KBM-7 (cell line): ENCODE results near the gene HPCAL1.

Source experiments
- DNase-seq: peaks from one replicate; pipeline ENCODE4 v3.0.0-alpha.2; 2015
- in situ Hi-C: fragments of 300-500 bp; cut with MboI; formaldehyde crosslinking; loops from 2 replicates; pipeline ENCODE4 v1.14.3; 2020; ENCODE audit warnings: low sequenced_read_pairs, low pct_unique_long_range_greater_than_20kb, mixed read lengths

The HPCAL1 gene

DNA sequence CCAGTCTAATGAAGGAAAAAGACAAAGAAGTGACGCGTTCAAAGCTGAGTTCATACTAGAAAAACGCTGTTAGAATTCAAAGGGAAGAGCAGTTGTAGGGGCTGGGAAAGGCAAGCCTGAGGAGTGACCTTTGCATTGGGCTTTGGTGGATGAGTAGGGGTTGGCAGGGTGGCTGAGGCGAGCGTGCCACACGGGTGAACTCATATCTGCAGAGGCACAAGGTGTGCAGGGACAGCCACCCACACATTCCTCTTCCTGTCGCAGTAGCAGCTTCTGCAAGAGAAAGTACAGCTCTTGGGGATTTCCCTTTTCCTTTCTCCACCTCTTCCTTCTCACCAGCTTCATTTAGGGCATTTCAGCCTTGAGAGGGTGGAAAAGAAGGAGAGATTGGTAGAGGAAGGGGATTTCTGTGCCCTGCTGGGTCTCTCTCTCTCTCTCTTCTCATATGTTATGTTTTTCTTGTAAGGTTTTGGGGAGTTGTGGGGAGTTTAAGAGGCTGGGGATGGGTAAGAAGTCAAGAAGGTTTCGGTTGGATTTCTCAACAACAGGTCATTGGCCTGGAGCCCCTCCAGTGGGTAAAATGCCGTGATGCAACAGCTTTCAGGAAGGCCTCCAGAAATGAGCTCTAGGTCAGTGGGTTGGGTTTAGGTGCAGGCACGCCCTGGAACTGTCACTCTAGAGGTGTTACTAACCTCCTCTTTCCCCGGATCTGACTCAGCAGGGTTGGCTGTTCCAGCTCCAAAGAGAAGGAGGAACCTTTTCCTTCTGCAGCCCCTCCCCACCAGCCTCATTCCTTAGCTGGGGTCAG, 105.3 kb downstream of the HPCAL1 start:
- in situ Hi-C loops: no loop called here
- DNase-seq: peak; percentile 80

DNA sequence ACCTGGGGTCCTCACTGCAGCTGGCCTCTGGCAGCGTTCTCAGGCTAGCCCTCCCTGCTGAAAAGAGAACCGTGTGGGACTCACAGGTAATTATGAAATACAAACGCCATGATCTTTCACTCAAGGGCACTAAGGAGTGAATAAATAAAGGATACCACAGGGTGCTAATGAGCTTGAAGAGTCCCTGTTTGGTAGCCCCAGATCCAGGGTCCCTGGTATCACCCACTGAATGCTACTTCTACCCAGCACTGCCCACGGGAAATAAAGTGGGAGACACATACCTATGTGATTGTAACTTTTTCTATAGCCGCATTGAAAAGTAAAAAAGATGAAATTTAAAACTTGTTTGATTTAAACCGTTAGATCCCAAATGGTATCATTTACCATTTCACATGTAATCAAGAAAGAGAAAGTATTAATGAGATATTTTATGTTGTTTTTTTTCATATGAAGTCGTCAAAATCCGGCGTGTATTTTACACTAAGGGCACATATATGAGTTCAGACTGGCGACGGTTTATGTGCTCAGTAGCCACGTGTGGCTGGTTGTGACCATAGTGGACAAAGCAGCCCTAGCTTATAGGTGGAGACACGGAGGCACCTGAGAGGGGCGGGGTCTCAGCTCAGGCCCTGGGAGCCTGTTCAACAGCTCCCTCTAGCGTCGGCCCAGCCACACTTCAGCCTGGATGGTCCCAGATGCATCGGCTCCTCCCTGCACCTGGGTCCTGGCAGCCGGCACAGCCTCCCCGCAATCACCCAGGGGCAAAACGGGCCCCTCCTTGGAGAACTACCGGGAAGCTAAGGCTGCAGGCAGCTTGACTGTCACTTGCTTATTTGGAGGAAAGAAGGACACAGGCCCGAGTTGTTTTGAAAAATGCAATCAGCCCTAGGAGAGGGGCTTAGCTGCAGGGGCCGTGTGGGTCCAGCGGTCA, 106.2 kb downstream of the HPCAL1 start:
- peak; percentile 86 for DNase-seq
- in situ Hi-C loops: no loop called here

DNA sequence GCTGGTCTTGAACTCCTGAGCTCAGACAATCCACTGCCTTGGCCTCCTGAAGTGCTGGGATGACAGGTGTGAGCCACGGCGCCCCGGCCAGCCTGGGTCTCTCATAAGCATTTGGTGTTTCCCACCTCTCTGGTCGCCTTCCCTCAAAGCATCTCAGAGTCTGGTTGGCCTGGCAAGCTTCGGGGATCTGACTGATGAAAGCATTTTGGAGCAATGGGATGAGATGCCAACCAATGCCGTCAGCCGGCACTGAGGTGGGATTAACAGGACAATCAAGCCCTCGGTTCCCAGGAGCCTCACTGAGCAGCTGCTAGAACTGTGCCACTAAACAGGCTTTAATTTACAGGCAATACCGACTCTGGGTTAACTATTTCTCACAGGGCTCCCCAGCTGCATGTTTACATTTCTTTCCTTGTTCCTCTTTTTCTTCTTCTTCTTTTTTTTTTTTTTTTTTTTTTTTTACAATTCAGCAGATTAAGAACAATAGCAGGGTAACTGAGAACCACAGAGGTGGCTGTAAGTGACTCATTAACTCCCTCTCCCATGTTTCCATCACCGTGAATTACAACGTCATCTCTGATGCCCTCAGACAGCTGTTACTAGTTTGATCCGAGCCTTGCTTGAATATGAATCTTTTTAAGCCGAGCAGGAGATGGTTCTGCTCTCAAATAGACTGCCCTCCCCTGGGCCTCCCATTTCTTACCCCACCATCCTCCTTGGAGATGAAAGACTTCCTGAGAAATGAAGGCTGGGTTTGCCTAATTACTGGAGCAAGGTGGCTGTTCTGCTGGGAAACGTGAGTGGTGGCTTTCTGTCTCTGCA, 107.5 kb downstream of the HPCAL1 start:
- peak; percentile 94 for DNase-seq
- in situ Hi-C loops: no loop called here

DNA sequence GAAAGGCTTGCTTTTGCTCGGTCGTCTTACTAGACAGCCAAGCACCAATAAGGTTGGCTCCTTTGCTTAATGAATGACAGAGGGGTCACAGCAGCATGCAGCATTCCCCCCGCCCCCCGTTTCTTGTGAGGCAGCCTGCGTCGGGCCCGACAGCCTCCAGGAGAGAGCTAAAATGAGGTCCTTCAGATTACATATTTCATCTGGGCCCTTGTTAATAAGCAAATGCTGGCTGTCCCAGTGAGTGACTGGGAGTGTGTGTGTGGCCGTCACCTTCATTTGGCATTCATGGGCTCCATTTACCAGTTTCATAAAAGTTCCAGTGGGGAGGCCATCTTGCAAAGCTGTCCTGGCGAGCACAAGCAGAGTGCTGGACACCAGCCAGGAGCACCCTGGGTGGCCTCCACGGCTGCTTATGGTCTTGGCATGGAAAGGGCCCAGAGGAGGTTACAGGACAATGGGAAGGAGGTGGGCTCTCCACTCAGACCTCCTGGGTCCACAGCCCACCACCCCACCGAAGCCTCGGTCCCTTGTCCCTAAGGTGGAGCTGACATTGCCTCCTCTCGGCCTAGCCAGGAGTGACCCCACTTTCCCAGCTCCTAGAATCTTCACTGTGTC, 108.2 kb downstream of the HPCAL1 start:
- no peak for DNase-seq
- in situ Hi-C loops: no loop called here

DNA sequence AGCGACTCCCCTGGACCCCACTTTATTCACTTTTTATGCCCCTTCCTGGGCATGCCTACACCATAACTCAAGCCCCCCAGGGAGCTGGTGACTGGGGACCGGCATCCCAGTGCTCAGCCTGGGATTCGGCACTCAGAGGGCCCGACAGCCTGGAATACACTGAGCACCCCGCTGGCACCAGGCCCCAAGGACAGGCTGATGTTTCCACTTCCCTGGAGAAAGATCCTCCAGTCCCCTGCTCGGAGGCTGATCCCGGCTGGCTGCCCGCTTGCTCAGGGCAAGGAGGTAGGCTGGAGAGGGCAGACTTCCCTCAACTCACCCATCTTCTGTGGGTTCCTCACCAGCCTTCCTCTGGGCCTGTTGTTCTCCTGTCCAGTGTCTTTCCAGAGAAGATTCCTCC, 108.9 kb downstream of the HPCAL1 start:
- in situ Hi-C loops: no loop called here
- no peak for DNase-seq

DNA sequence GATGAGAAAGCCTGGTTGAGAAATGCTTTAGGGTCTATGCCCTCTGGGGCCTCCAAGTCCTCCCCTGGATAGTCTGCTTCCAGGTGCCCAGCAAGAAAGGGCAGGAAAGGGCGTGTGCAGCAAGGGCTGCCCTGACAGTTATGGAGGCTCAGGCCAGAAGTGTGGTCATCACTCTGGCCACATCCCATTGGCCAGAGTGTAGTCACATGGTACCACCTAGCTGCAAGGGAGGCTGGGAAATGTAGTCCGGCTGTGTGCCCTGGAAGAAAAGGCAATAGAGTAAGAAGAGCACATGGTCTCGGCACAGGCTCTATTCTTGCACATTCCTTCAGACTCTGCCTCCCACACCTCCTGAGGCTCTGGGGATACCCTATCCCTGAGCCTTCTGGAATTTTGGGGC, 109.7 kb downstream of the HPCAL1 start:
- in situ Hi-C loops: no loop called here
- peak; percentile 32 for DNase-seq

DNA sequence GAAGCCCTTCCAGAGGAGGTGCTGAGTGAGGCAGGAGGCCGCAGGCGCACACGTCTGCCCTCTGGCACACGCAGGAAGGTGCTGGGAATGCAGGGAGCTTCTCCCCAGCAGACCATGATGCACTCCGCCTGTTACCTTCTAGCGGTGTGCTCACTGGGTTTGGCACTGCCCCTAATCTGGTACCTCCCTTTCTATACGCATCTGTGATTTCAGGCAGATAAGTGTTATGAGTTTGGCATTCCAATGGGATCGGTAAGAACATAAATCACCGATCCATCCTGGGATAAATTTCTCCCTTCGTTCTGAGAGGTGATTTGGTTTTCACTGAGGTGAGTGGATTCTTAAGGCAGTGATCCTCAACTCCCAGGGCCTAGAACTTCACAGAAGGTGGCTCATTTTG, 110.8 kb downstream of the HPCAL1 start:
- in situ Hi-C loops: no loop called here
- no peak for DNase-seq

DNA sequence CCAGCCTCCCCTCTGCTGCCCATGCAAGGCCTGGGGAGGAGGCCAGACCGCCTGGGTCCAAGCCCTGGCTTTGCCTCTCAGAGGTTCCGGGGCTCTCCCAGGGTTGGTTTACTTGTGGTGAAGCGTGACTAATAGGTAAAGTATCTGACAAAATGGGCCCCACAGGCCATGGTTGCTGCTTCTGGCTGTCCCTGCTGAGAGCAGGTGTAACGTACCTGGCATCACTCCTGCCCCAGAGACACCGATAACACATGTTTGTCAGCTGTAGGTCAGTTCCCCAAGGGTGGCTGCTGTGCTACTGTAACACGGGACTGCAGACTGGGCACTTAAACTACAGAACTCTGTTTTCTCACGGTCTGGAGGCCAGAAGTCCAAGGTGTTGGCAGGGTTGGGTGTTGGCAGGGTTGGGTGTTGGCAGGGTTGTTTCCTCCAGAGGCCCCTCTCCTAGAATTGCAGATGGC, 111.3 kb downstream of the HPCAL1 start:
- DNase-seq: no peak
- in situ Hi-C loops: no loop called here

DNA sequence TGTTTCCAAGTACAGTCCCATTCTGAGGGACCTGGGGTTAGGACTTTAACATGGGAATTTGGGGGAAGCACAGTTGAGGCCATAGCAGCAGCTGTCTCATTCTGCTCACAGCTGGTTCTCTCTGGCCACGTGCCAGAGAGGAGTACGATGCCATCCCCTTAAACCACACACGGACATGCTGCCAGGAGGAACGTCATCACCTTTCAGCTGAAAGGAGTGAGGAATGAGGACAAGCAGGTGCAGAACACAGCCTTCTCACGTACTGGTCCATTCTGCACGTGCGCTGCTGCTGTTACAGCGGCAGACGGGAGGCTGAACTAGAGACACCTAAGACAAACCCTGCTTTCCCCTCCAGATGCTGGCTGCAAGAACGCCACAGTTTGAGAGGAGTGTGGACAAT, 111.9 kb downstream of the HPCAL1 start:
- in situ Hi-C loops: no loop called here
- DNase-seq: no peak

DNA sequence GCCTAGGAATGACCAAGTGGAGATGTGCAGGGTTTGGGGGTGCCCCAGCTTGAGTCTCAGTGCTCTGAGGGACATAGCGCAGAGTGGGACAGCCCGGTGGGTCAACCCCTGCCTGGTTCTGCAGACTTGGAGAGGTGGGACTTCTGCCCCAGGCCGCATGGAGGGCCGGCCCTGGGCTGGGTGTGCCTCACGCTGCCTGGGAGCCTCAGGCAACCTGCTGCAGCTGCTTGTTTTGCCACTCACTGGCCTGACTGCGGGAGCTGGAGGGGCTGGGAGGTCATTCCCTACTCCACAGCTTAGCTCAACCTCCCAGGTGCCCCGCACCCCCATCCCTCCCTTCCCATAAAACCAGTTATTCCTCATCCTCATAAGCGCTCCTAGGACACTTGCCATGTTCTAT, 112.3 kb downstream of the HPCAL1 start:
- in situ Hi-C loops: no loop called here
- no peak for DNase-seq

DNA sequence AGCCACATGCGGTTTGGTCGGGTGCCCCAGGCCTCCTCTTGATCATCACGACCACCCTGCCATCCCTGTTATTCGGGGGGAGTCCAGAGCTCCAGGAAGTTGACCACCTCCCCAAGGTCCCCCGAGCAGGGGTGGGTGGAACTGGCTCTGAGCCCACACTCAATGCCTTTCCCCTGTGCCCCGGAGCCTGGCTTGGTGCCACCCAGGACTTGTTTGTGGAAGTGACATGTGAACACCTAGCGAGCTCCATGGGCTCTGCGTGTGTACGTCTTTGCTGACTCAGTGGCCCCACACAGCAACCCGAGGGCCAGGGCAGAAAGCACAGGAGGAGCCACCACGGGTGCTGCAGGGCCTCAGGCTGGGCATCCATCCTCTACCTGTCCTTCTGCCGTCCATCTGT, 112.9 kb downstream of the HPCAL1 start:
- in situ Hi-C loops: no loop called here
- DNase-seq: no peak

DNA sequence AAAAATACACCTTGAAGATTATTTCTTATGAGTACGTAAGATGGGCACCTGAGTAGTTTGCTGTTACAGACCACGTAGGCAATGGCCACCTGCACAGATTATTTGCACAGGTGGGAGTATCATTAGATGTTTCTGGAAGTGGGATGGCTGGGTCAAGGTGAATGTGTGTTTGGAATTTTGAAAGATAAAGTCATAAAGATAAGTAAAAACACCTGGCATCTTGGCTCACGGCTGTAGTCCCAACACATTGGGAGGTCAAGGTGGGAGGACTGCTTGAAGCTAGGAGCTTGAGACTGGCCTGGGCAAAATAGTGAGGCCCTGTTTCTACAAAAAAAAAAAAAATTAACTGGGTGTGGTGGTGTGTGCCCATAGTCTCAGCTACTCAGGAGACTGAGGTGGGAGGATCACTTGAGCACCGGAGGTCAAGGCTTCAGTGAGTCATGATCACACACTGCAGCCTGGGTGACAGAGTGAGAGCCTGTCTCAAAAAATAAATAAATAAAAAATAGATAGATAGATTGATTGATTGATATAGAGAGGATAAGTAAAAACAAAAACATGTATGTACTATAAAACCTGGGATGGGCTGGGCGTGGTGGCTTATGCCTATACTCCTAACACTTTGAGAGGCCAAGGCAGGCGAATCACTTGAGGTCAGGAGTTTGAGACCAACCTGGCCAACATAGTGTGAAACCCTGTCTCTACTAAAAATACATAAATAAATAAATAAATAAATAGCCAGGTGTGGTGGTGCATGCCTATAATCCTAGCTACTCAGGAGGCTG, 115.0 kb downstream of the HPCAL1 start:
- in situ Hi-C loops: no loop called here
- no peak for DNase-seq

DNA sequence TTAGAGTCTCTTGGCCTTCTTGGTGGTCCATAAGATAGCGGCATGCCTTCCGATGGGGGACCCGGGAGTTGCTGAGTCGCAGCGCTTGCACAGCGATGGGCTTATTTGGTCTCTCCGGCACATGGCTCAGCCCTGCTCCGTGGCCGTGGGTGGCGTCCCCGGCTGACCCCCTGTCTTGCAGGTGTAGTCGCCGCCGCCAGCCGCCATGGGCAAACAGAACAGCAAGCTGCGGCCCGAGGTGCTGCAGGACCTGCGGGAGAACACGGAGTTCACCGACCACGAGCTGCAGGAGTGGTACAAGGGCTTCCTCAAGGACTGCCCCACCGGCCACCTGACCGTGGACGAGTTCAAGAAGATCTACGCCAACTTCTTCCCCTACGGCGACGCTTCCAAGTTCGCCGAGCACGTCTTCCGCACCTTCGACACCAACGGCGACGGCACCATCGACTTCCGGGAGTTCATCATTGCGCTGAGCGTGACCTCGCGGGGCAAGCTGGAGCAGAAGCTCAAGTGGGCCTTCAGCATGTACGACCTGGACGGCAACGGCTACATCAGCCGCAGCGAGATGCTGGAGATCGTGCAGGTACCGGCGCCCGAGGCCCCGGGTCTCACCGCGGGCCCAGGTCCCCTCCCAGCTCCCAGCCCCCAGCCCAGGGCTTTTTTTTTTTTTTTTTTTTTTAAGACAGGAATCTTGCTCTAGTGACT, 117.0 kb downstream of the HPCAL1 start:
- in situ Hi-C loops: no loop called here
- DNase-seq: no peak

DNA sequence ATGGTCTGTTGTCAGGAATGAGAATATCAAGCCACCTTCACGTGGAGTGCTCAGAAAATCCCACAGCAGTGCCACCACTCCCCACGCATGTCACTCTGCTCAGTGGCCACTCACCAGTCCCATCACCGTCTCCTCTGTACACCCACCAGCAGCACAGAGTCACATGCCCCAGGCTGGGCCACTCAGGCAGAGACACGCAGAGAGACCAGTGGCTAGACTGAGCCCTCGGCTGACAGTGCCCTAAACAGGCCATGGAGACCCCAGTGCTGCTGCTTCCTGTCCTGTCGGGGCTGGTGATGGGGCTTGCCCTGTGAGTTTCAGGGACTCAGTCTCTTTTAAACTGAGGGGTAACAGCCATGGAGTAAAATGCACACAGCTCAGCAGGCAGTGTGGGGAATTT, 119.5 kb downstream of the HPCAL1 start:
- in situ Hi-C loops: no loop called here
- DNase-seq: no peak

DNA sequence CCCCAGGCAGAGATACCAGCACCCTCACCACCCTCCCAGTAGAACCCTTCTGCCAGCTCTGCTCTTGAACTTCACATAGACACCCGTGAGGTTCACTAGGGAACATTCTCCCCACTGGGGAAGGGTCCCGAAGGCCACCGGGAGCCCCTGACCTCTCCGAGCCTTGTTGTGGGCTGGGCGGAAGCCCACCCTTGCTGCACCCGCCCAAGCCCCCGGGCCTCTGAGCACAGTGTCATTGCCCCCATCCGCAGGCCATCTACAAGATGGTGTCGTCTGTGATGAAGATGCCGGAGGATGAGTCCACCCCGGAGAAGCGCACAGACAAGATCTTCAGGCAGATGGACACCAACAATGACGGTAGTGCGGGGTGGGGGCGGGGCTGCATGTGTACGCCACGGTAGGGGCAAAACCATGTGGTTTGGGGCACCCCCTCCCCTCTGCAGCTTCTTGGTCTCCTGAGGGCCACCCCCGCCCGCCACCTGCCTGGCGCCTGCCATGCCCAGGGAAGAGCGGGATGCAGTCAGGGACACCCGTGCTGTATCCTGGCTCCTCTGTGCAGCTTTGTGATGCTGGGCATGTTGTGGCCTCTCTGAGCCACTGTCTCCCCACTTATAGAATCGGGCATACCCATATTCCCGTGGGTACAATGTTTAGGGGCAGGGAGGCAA, 120.2 kb downstream of the HPCAL1 start:
- in situ Hi-C loops: no loop called here
- DNase-seq: no peak

DNA sequence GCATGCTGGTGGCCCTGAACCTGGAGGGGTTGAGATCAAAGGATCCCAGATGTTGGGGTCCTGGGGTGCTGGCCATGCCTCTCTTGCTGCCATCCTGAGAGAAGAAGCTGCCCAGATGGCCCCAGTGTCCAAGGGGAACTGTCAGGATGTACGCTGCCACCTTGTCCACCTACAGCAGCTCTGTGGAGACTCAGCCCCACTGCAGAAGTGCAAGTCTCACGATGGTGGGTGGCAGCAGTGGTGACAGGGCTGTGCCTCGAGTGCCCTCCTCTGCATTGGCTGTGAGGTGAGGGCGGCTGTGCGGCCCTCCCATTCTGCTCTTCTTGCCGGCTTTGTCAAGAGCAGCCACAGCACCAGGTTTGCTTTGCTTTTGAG, 120.7 kb downstream of the HPCAL1 start:
- in situ Hi-C loops: no loop called here
- no peak for DNase-seq

DNA sequence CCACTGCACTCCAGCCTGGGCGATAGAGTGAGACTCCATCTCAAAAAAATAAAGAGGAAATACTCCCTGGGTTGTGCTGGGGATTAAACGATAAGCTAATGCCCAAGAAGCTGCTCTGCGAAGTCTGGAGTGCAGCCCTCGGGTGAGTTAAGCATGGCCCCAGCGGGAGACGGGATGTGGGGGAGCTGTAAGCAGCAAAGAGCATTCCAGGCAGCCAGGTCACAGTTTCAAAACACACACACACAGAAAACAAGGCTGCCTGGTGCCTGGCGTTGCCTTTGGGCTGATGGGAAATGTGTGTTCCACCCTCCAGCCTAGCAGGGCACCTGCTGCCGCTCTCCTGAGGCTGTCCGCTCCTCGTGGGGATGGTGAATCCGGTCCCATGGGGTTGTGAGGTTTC, 121.3 kb downstream of the HPCAL1 start:
- in situ Hi-C loops: no loop called here
- DNase-seq: no peak
